Ramos (cell line): ENCODE measurements around the gene RNASE7.

Experiments used
- in situ Hi-C: fragments of 300-500 bp; cut with MboI; formaldehyde crosslinking; loops from one replicate; pipeline ENCODE4 v1.14.3; 2022; ENCODE audit warnings: low sequenced_read_pairs; ENCODE audit not compliant: unreplicated experiment

RNASE7 gene

DNA sequence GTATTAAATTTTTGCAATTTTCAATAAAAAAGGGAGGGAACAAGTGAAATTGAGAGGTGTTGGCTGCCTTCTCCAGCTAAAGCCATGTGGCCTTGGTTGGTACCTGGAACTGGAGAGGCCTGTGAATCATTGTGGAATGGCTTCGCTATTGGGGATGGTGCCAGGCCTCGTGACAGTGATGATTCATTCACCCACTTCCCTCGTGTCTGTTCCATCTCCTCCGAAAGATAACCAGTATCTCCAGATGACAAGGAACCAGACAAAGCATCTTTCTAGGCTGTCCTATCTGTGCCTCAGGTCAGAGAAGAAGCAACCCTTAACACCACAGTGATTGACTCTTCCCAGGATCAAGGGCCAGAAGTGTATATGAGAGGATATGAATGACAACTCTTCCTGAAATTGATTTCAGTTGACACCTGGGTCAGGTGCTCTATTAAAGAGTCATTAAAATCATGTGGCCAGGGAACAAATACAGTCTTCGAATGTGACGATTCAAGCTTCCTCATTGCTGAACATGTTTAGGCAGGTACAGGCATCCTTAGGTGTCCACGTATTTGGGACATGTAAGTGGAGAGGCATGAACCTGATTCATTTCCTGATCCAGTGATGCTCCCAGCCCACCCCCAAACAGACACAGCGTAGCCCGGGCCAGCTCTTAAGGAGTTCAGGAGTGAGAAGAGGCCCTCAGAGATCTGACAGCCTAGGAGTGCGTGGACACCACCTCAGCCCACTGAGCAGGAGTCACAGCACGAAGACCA lies at the start of gene RNASE7:
Gene RNASE7 (plus strand): TSS at position 687 of the 758 bp plus-strand sequence. CDS start 631 bp downstream, outside the sequence.
- in situ Hi-C loops: no loop called here

DNA sequence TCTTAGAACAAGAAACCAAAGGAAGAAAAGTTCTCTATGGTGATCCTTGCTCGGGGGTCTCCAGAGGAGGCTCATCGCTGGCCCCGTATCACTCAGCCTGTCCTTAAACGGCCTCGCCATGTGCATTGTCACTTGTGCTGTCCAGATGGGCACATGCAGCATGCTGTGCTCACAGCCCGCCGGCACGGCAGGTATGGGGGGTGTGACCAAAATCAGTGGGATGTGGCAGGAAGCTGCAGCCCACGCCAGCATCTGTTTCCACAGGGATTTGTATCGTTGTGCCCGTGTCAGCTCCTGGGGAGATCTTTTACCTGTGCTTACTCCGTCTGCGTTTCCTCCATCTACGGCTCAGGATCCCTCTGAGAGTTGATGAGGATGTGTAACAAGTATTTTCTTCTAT lies 45.6 kb upstream of the RNASE7 start:
- in situ Hi-C loops: no loop called here

- in situ Hi-C loops: no loop called here
Measured at GRCh38 chr14:20997115-20997514, 45.0 kb upstream of the RNASE7 start.

- in situ Hi-C loops: no loop called here
Measured at GRCh38 chr14:20997564-20997963, 44.6 kb upstream of the RNASE7 start.

DNA sequence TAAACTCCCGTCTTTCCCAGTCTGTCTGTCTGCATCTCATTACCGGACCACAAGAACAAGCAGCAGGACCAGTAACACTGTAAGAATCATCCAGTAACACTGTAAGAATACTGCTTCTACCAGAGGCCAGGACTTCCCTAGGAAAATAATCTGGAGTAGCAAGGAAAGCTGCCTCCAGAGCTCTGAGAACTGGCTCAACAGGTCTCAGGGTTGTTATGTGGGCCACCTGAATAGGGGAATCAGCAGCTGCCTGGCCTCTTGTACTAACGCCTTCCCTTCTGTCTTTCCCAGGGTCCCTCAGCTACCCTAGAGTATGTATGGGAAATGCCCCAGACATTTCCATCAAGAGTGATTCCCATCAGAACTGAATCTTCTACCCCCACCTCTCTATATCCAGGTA lies 44.0 kb upstream of the RNASE7 start:
- in situ Hi-C loops: no loop called here

DNA sequence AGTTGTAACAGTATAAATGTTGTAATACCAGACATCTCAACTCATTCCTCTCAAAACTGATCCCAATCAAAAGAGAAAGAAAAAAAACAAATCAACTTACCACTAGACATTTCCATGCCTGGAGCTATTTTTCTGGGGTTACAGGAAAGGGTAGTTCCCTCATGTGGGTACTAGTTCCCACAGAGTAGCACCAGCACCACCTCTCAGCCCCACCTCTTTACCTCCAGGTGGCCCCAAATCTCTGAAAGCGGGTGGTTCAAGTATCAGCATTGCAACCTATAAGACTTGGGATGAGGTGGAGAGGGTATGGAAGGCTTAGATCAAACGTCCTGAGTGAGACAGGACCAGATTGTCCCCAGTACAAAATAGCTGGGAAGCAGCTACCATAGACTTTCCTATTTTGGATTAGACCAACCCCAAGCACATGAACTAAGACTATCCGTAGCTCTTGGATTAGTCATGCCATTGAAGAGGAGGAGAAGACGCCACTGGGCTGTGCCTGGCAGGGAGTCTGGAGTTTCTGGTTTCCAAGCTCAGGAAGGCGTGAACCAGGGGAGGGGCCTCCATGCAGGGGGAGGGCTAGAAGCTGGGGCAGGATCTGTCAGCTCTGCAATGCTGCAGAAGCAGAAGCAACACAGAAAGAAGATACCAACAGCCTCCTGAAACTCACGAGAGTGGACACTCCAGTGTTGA lies 43.3 kb upstream of the RNASE7 start, which contains the start of gene SLC39A2:
Gene SLC39A2 (plus strand): TSS at position 620 of the 693 bp plus-strand sequence. CDS start 154 bp downstream, outside the sequence.
- in situ Hi-C loops: no loop called here

DNA sequence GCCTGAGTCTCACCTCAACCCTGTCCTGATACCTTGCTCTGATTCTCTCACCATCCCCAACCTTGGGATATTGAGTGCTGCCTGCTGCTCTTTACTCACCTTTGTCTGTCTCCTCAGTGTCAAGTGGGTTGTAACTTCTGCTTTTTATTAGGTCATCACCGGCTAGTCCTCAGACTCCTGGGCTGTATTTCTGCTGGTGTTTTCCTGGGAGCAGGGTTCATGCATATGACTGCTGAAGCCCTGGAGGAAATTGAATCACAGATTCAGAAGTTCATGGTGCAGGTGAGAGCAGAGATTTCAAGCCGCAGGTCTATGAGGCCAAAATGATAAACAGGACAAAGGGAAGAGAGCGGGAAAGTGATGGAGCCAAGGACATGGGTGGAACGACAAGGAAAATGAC lies 42.6 kb upstream of the RNASE7 start:
- in situ Hi-C loops: no loop called here

DNA sequence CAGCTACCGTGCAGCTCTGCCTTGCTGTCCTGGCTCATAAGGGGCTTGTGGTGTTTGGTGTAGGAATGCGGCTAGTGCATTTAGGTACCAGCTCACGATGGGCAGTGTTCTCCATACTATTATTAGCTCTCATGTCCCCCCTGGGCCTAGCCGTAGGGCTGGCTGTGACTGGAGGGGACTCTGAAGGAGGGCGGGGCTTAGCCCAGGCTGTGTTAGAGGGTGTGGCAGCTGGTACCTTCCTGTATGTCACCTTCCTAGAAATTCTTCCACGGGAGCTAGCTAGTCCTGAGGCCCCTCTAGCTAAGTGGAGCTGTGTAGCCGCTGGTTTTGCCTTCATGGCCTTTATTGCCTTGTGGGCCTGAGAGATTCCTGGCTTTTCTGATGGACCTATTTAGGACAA lies 40.9 kb upstream of the RNASE7 start:
- in situ Hi-C loops: no loop called here

DNA sequence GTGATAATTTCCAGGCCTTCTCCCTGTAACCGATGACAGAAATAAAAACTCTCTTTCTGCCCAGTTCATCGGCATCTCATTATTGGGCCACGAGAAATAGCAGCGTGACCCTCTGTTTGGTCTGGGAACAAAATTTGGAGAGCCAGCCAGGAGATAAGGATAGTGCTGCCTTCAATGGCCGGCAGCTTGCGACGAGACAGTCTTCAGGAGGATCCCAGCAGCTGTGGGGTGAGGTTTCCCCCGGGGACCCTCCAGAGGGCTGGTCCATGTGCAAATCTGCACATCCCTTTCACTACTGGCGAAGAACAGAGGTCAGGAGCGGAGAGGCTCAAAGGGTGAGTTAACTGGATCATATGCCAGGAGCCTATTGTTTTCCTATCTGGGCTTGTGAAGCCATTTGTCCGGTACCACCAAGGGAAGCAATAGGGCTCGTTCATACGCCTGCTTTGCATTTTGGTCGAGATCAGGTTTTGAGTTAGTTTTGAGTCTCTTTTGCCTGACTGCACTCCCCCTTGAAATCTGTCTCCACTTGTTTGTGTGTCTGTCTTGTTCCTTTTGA lies 38.3 kb upstream of the RNASE7 start:
- in situ Hi-C loops: no loop called here

- in situ Hi-C loops: loop anchor here (5.0 kb wide), 1 partner anchor 83 kb away; no protein-coding TSS in a partner anchor
Measured at GRCh38 chr14:21009721-21010120, 32.4 kb upstream of the RNASE7 start.

DNA sequence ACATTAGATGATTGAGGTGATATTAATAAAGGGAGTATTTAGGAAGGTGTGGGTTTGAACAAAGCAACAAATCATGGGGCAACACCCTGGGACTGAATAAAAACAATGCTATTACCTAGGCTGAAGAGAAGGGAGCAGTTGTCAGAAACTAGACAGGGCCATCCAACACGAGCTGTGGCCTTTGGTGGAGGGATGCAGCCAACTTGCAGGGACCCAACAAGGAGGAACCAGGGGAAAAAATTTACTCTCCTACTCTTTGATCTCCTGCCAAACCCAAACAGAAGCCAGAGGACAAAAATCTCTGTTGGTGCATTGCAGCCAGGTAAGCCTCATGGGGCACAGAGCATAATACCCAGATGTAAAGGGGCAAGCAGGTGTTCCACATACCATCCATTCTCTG lies 31.0 kb upstream of the RNASE7 start:
- in situ Hi-C loops: loop anchor here (5.0 kb wide), 1 partner anchor 81 kb away; no protein-coding TSS in a partner anchor

DNA sequence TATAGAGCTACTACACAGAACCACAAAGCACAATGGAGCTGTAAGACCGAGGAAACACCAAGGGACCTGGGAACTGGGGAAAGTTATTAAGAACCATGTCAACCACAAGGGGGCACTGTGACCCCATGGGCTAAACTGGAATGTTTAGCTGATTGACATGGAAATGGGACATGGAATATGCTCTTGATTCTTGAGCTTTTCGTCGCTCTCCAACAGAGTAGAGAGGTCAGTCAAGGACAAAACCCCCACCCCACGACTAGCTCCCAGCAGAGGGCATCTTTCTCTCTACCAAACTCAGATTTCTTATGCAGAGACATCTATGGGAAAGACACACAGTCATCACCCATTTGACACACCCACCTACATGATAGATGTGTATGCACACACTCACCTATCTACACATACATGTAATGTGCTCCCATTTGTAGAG lies 27.4 kb upstream of the RNASE7 start:
- in situ Hi-C loops: loop anchor here (5.0 kb wide), 1 partner anchor 78 kb away; no protein-coding TSS in a partner anchor

DNA sequence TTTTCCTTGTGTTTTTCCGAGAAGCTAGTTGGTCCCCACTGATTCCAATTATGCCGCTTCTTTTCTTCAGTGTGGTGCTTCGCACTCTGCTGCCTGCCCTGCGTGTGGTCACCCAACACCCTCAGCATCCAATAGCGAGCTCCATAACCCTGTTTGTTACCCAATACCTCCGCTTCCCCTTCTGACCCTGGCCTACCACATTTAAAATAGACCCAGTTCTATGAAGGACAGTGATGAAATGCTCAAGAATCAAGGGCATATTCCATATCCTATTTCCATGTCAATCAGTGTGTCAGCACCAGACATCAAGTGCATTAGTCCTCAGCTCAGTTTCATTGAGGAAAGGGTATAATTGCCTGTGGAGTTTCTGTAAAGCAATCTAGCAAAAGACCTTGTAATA lies 26.9 kb upstream of the RNASE7 start:
- in situ Hi-C loops: no loop called here

- in situ Hi-C loops: no loop called here
Measured at GRCh38 chr14:21016413-21017190, 25.6 kb upstream of the RNASE7 start.

GRCh38 chr14:21017528-21018245 lies 24.5 kb upstream of the RNASE7 start:
- in situ Hi-C loops: no loop called here

GRCh38 chr14:21018286-21018685 lies 23.9 kb upstream of the RNASE7 start:
- in situ Hi-C loops: no loop called here

DNA sequence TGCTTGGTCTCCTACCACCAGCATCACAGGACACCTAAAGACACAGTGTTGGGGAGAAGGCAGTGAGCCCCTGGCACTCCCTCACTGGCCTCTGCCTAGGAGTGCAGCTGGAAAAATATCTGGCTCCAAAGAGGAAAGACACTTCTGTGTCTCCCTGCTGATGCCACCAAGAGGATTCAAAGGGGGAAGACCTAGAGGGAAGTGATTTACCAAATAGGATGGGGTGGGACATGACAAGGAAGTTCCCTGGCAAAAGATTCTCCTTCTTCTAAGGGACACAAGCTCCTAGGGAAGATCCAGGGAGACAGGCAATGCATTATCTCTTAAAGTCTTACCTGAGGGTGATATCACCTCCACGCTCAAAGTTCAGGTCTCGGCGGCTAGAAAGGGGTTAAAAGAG lies 23.4 kb upstream of the RNASE7 start:
- in situ Hi-C loops: no loop called here

GRCh38 chr14:21019366-21019765 lies 22.8 kb upstream of the RNASE7 start:
- in situ Hi-C loops: no loop called here

DNA sequence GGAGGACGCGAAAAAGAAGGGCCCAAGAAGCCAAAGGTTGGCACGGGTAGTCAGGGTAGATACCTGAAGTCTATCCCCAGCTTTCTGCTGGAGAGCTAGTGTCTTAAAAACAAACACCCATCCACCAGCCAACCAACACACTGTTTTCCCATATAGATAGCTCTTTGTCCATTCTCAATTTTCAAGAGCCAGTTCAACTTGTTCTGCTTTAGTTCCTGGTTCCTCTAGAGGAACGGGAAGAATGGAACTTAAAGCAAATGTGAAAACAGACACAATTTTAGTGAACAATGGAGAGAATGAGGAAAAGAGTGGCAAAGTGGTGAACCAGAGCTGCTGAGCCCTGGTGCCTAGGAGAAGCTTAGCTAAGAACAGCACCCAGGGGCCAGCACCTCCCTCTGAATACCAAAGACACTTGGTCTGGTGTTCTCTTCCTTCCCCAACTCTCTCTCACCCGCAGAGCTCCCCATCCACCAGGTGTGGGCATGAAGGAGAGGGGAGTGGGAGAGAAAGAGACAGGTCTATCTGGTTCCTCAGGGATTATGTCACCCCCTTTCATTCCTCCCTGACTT lies 21.1 kb upstream of the RNASE7 start:
- in situ Hi-C loops: no loop called here
